IMR-90 (cell line): ENCODE measurements around the gene RASGRF2.

Source experiments
- BHLHE40 ChIP-seq: fragments of 150-350 bp; IDR thresholded peaks from 2 replicates; pipeline ENCODE4 v1.6.1; 2016; ENCODE audit warnings: mild to moderate bottlenecking, low read depth, low read length
- CEBPB ChIP-seq: IDR thresholded peaks from 2 replicates; pipeline ENCODE4 v1.6.1; 2012; ENCODE audit warnings: low read depth, low read length, improper control_type of control experiment
- FOS ChIP-seq: fragments of 150-350 bp; IDR thresholded peaks from 2 replicates; pipeline ENCODE4 v1.6.1; 2016; ENCODE audit warnings: low read depth, low read length
- MAFK ChIP-seq: IDR thresholded peaks from 2 replicates; pipeline ENCODE4 v1.6.1; 2012; ENCODE audit warnings: low read depth, low read length, improper control_type of control experiment
- MXI1 ChIP-seq: IDR thresholded peaks from 2 replicates; pipeline ENCODE4 v1.6.1; 2012; ENCODE audit warnings: low read depth, mild to moderate bottlenecking, low read length, moderate library complexity, borderline replicate concordance
- POLR2A ChIP-seq: IDR thresholded peaks from 2 replicates; pipeline ENCODE4 v1.6.1; 2012; ENCODE audit warnings: mild to moderate bottlenecking, low read depth, low read length
- RAD21 ChIP-seq: IDR thresholded peaks from 2 replicates; pipeline ENCODE4 v1.6.1; 2012; ENCODE audit warnings: low read length, improper control_type of control experiment
- RFX5 ChIP-seq: IDR thresholded peaks from 2 replicates; pipeline ENCODE4 v1.8.0; 2012; ENCODE audit warnings: low read depth, mild to moderate bottlenecking, low read length, moderate library complexity
- SMC3 ChIP-seq: fragments of 150-350 bp; IDR thresholded peaks from 2 replicates; pipeline ENCODE4 v1.6.1; 2016; ENCODE audit warnings: low read depth, mild to moderate bottlenecking, antibody characterized with exemption, low read length, moderate library complexity
- TF ChIP-seq, protein P1 (sequence below): conservative IDR thresholded peaks from 2 replicates; pipeline ENCODE4 v1.5.1; 2012; ENCODE audit warnings: mild to moderate bottlenecking, low read depth, low read length, improper control_type of control experiment
- TF ChIP-seq, protein P2 (sequence below): fragments of 150-350 bp; IDR thresholded peaks from 2 replicates; pipeline ENCODE4 v1.6.1; 2017; ENCODE audit warnings: mild to moderate bottlenecking, antibody characterized with exemption, low read length, low read depth

DNA sequence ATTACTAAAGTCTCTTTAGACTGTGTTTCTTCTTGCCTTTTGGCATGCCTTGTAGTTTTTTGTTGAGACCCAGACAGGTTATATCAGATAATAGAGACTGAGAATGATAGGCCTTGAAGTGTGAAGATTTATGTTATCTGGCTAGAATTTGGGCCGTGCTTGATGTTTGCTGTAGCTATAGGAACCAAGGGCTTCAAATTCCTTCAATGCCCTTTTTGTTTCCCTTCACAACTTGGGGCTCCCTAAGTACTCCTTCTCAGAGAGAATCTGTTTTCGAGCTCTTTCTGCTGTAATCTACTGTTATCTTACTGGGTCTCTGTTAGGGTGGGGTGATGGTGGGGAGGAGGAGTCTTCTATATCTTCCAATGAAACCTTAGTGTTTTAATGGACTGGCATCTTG is 177.7 kb downstream of the RASGRF2 start:
- TF ChIP-seq SMC3 (no peak), POLR2A (no peak), MXI1 (no peak), MAFK (no peak), RFX5 (no peak), CEBPB (no peak), RAD21 (no peak), BHLHE40 (no peak), FOS (no peak)
- TF ChIP-seq, protein P1, sequence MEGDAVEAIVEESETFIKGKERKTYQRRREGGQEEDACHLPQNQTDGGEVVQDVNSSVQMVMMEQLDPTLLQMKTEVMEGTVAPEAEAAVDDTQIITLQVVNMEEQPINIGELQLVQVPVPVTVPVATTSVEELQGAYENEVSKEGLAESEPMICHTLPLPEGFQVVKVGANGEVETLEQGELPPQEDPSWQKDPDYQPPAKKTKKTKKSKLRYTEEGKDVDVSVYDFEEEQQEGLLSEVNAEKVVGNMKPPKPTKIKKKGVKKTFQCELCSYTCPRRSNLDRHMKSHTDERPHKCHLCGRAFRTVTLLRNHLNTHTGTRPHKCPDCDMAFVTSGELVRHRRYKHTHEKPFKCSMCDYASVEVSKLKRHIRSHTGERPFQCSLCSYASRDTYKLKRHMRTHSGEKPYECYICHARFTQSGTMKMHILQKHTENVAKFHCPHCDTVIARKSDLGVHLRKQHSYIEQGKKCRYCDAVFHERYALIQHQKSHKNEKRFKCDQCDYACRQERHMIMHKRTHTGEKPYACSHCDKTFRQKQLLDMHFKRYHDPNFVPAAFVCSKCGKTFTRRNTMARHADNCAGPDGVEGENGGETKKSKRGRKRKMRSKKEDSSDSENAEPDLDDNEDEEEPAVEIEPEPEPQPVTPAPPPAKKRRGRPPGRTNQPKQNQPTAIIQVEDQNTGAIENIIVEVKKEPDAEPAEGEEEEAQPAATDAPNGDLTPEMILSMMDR: no peak
- TF ChIP-seq, protein P2, sequence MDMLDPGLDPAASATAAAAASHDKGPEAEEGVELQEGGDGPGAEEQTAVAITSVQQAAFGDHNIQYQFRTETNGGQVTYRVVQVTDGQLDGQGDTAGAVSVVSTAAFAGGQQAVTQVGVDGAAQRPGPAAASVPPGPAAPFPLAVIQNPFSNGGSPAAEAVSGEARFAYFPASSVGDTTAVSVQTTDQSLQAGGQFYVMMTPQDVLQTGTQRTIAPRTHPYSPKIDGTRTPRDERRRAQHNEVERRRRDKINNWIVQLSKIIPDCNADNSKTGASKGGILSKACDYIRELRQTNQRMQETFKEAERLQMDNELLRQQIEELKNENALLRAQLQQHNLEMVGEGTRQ: no peak
